Upper lobe of right lung (tissue), 1 donor: ENCODE measurements around the gene UQCC3. TPM values are rescaled to one million over a fixed set of nuclear protein-coding genes. Genes with fewer than 3 reads are reported as not detected.

ENCODE experiments used
- ATAC-seq: fragments of 200-7000 bp; cut with Tn5 transposase; one replicate; pipeline ENCODE4 v1.9.1; 2020; ENCODE audit warnings: mild to moderate bottlenecking, moderate library complexity
- DNase-seq: peaks from one replicate; pipeline ENCODE4 v3.0.0-alpha.2; 2020
- H3K27ac ChIP-seq: fragments of 200-600 bp; one replicate; pipeline ENCODE4 v1.8.0; 2022
- H3K27me3 ChIP-seq: fragments of 200-600 bp; one replicate; pipeline ENCODE4 v1.8.0; 2022; ENCODE audit warnings: mild to moderate bottlenecking
- H3K36me3 ChIP-seq: fragments of 200-600 bp; one replicate; pipeline ENCODE4 v1.8.0; 2022
- H3K4me1 ChIP-seq: fragments of 200-600 bp; one replicate; pipeline ENCODE4 v1.8.0; 2022
- H3K4me3 ChIP-seq: fragments of 200-600 bp; one replicate; pipeline ENCODE4 v1.8.0; 2022; ENCODE audit warnings: mild to moderate bottlenecking
- H3K9me3 ChIP-seq: fragments of 200-600 bp; one replicate; pipeline ENCODE4 v1.8.0; 2022
- CTCF ChIP-seq: fragments of 200-600 bp; IDR thresholded peaks from one replicate; pipeline ENCODE4 v1.8.0; 2022; ENCODE audit warnings: antibody characterized with exemption
- intact Hi-C: fragments of 100-400 bp; cut with DNase I; formaldehyde crosslinking; loops from one replicate; pipeline ENCODE4 v1.11.0; 2022
- total RNA-seq: library from RNA; stranded (reverse); fragmentation: NEBNext Ultra II Directional; extraction: Animal tissue kit (Norgen Biotek cat#: 25700); gene quantifications from one replicate; pipeline ENCODE4 v1.2.1, GENCODE V29; 2021
- donor health status: DM: no; HTN: yes; CAD: no; lungs with severe emphysema.

Gene UQCC3
- total RNA-seq, 1 donor from 2014 or later = 5.7 TPM

GRCh38 chr11:62677714-62678113 lies 6.2 kb downstream of the UQCC3 start:
- intact Hi-C loops = no loop called here
- peak overlapping the region; percentile 94 for H3K4me3 ChIP-seq
- ATAC-seq = no peak
- H3K4me1 ChIP-seq = peaks cover 27% of the 10 kb centered on the region
- TF ChIP-seq CTCF = no peak
- no peaks in the 10 kb centered on the region for H3K9me3 ChIP-seq
- no peak for DNase-seq
- H3K27ac ChIP-seq = peak overlapping the region; percentile 92
- peaks cover 39% of the 10 kb centered on the region for H3K36me3 ChIP-seq
- no peaks in the 10 kb centered on the region for H3K27me3 ChIP-seq

- Histone ChIP-seq H3K27me3 (no peaks in the 10 kb centered on the region), H3K36me3 (peaks cover 39% of the 10 kb centered on the region), H3K27ac (peak overlapping the region; percentile 92), H3K4me3 (peak overlapping the region; percentile 94), H3K9me3 (no peaks in the 10 kb centered on the region), H3K4me1 (peaks cover 24% of the 10 kb centered on the region)
- no peak for TF ChIP-seq CTCF
- ATAC-seq (no peak), DNase-seq (no peak)
- intact Hi-C loops = no loop called here
Measured at GRCh38 chr11:62678433-62678769, 6.9 kb downstream of the UQCC3 start.

DNA sequence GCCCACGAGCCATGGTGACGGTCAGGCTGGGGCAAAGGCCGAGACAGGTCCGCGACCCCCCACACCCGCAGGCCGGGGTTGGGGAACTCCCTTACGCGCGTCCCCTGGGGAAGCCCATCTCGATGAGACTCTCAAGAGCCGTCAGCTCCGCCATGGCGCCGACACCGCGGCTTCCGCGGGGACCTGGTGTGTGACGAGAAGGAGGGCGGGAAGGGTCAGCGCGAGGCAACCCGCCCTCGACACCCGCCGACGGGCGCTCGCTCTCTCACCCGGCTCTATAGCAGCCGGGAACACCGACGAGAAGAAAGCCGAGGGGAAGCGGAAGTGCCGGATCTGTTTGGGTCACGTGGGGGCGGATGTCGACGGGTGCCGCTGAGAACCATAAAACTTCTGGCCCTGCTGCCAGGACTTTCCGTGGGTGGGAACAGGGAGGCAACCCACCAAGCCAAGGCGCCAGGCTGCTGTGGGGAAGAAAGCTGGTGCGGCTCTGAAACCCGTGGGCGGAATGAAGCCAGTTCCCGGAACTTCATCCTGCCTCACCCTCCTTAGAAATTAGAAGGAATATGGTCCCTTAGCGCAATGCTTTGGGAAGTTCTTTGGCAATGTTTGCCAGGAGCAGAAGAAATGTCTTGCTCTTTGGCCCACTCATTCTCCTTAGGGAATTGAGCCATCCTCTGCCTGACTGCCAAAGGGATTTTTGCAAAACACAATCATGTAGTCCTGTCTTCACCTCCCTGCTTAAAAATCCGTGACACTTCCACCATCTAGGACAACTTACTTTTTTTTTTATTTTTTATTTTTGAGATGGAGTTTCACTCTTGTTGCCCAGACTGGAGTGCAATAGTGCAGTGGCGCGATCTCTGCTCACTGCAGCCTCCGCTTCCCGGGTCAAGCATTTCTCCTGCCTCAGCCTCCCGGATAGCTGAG lies 7.6 kb downstream of the UQCC3 start, which contains the start of gene UBXN1:
UBXN1 (minus strand) TSS at position 304 of the 927 bp plus-strand sequence; CDS start at position 154, 150 bp downstream.
- Histone ChIP-seq H3K4me3 (peak within 1 kb of the TSS; percentile 94), H3K36me3 (peaks cover 34% of the 10 kb centered on the region), H3K27me3 (no peaks in the 10 kb centered on the region), H3K4me1 (peaks cover 24% of the 10 kb centered on the region), H3K9me3 (no peaks in the 10 kb centered on the region), H3K27ac (peak within 1 kb of the TSS; percentile 92)
- DNase-seq = peak; percentile 94
- no peak for TF ChIP-seq CTCF
- peak; percentile 95 for ATAC-seq
- intact Hi-C loops = no loop called here

- peak; percentile 58 for TF ChIP-seq CTCF
- Histone ChIP-seq H3K9me3 (no peaks in the 10 kb centered on the region), H3K4me1 (peaks cover 24% of the 10 kb centered on the region), H3K4me3 (no peak overlapping the region), H3K27me3 (no peaks in the 10 kb centered on the region), H3K27ac (no peak overlapping the region), H3K36me3 (peaks cover 23% of the 10 kb centered on the region)
- no peak for DNase-seq
- intact Hi-C loops = no loop called here
- ATAC-seq = peak; percentile 82
Measured at GRCh38 chr11:62680825-62681240, 9.4 kb downstream of the UQCC3 start.

- Histone ChIP-seq H3K27ac (no peak overlapping the region), H3K9me3 (no peaks in the 10 kb centered on the region), H3K4me3 (no peak overlapping the region), H3K36me3 (peaks cover 6% of the 10 kb centered on the region), H3K27me3 (peaks cover 1% of the 10 kb centered on the region), H3K4me1 (peaks cover 17% of the 10 kb centered on the region)
- intact Hi-C loops = no loop called here
- no peak for ATAC-seq
- no peak for DNase-seq
- TF ChIP-seq CTCF = no peak
Measured at GRCh38 chr11:62682518-62682917, 11.0 kb downstream of the UQCC3 start.
